Measurements from ENCODE around the gene EYS. TPM values are rescaled to one million over a fixed set of nuclear protein-coding genes. Genes with fewer than 3 reads are reported as not detected.

The EYS gene
- total RNA-seq, 1 donor from 2014 or later: not detected

DNA sequence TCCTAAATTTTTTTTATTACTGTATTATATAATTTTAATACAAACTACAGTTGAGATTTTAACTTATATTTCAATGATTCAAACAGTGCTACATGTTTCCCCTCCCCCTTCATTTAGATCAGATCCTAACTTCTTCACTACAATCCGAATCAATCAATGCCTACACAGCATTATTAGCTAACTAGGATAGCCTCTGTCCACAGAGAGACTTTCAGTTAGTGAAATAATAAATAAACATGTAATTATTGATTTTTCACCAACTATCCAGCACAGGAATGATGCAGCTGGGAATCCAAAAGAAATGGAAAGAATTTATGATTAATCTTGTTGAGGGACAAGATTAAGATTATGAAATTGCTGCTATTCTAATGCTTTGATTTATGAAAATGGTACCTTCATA lies 1907.7 kb downstream of the EYS start:
- no peak overlapping the region for H3K4me3 ChIP-seq
- intact Hi-C loops (cut with DNase I): no loop called here
- no peak for TF ChIP-seq CTCF (IDR thresholded peaks at IDR 0.05)
- ATAC-seq: no peak
- no peaks in the 10 kb centered on the region for H3K4me1 ChIP-seq
- H3K36me3 ChIP-seq: no peaks in the 10 kb centered on the region
- H3K27ac ChIP-seq: no peak overlapping the region
- H3K9me3 ChIP-seq: no peaks in the 10 kb centered on the region
- no peaks in the 10 kb centered on the region for H3K27me3 ChIP-seq (ENCODE audit: low read depth)
- DNase-seq: no peak

DNA sequence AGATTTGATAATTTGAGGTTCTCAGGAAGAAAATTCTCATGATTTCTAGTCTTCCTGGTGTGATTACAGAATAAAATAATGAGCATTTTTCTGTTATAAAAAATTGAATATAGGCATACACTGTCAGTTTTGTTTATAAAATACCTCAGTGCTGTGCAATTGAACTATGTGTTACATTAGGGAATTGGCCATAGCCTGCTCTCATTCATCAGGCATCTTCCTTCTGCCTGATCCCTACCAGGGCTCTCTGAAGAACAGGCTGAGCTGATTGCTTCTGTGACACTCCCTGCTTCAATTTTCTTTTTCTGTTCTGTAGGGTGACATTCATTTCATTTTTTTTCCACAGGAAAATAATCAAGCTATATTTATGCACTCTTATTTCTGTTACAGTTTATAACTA lies 1908.6 kb downstream of the EYS start:
- Histone ChIP-seq H3K9me3 (no peaks in the 10 kb centered on the region), H3K4me3 (no peak overlapping the region), H3K27ac (no peak overlapping the region), H3K36me3 (no peaks in the 10 kb centered on the region), H3K4me1 (no peaks in the 10 kb centered on the region), H3K27me3 (ENCODE audit: low read depth) (no peaks in the 10 kb centered on the region)
- ATAC-seq (no peak), DNase-seq (no peak)
- no peak for TF ChIP-seq CTCF (IDR thresholded peaks at IDR 0.05)
- intact Hi-C loops (cut with DNase I): no loop called here

GRCh38 chr6:63797721-63798120 lies 1909.3 kb downstream of the EYS start:
- DNase-seq (no peak), ATAC-seq (no peak)
- no peak overlapping the region for H3K27ac ChIP-seq
- TF ChIP-seq CTCF (IDR thresholded peaks at IDR 0.05): no peak
- H3K36me3 ChIP-seq: no peaks in the 10 kb centered on the region
- H3K4me1 ChIP-seq: no peaks in the 10 kb centered on the region
- intact Hi-C loops (cut with DNase I): no loop called here
- H3K4me3 ChIP-seq: no peak overlapping the region
- no peaks in the 10 kb centered on the region for H3K9me3 ChIP-seq
- H3K27me3 ChIP-seq (ENCODE audit: low read depth): no peaks in the 10 kb centered on the region

GRCh38 chr6:63795826-63796225 lies 1911.2 kb downstream of the EYS start:
- Histone ChIP-seq H3K36me3 (no peaks in the 10 kb centered on the region), H3K9me3 (no peaks in the 10 kb centered on the region), H3K27ac (no peak overlapping the region), H3K27me3 (ENCODE audit: low read depth) (no peaks in the 10 kb centered on the region), H3K4me3 (no peak overlapping the region), H3K4me1 (no peaks in the 10 kb centered on the region)
- DNase-seq (no peak), ATAC-seq (no peak)
- intact Hi-C loops (cut with DNase I): no loop called here
- no peak for TF ChIP-seq CTCF (IDR thresholded peaks at IDR 0.05)

GRCh38 chr6:63795006-63795405 lies 1912.0 kb downstream of the EYS start:
- Histone ChIP-seq H3K27ac (no peak overlapping the region), H3K36me3 (no peaks in the 10 kb centered on the region), H3K4me1 (no peaks in the 10 kb centered on the region), H3K4me3 (no peak overlapping the region), H3K9me3 (no peaks in the 10 kb centered on the region), H3K27me3 (ENCODE audit: low read depth) (no peaks in the 10 kb centered on the region)
- no peak for DNase-seq
- ATAC-seq: no peak
- TF ChIP-seq CTCF (IDR thresholded peaks at IDR 0.05): no peak
- intact Hi-C loops (cut with DNase I): no loop called here
